K562 (cell line): Measurements from ENCODE around the gene IL11. TPM values are rescaled to one million over a fixed set of nuclear protein-coding genes. Genes with fewer than 3 reads are reported as not detected.

ENCODE experiments used
- ATAC-seq: fragments of 200-7000 bp; cut with Tn5 transposase; 3 replicates; pipeline ENCODE4 v1.9.1; 2020; ENCODE audit warnings: moderate library complexity
- BruUV-seq: library from RNA; stranded (reverse); fragments of 400-500 nt; replicated peaks from 2 replicates; lab custom pipeline; 2021; lab: Mats Ljungman, UMichigan
- CTCF ChIA-PET: fragments of 300-600 bp; formaldehyde crosslinking; extraction: SDS; loops from one replicate; lab custom pipeline; 2021; ENCODE audit warnings: low intra/inter-chr PET ratio; lab: Yijun Ruan, JAX
- POLR2A ChIA-PET: fragments of 300-600, 350-650 bp; sonication (Branson Sonifier 250); formaldehyde crosslinking; extraction: SDS; loops from one replicate; lab custom pipeline; 2021; ENCODE audit warnings: antibody characterized with exemption, inconsistent platforms; lab: Yijun Ruan, JAX
- DNase-seq, 4 experiments: peaks; one replicate each; pipeline versions ENCODE4 v3.0.0 to v3.0.0-alpha.2; 2011 to 2018; ENCODE audit warnings: low spot score in 3 of 4, mixed read lengths in 3 of 4; ENCODE audit errors: extremely low read depth in 1 of 4
- FAIRE-seq: peaks from 2 replicates; lab custom pipeline; 2011; peaks lifted over from hg19 to GRCh38; lab: Jason Lieb, UNC
- H2AFZ ChIP-seq: 2 replicates; pipeline ENCODE4 v1.6.0; 2011; ENCODE audit warnings: low read depth, low read length, control low read depth, inconsistent platforms
- H3K27ac ChIP-seq: fragments of 200-600 bp; 3 replicates; pipeline ENCODE4 v1.8.0; 2011; ENCODE audit warnings: low read depth, mild to moderate bottlenecking, control low read depth, inconsistent platforms, low read length, moderate library complexity, mixed read lengths; ENCODE audit errors: extremely low read depth
- H3K27me3 ChIP-seq, 2 experiments: fragments of 300-600 bp in 1 of 2; 2 replicates in 1 of 2; 3 replicates in 1 of 2; pipeline versions ENCODE4 v1.6.0 to v1.8.0; 2011; ENCODE audit warnings: inconsistent platforms in 2 of 2, low read length in 2 of 2, mild to moderate bottlenecking in 1 of 2, mixed read lengths in 1 of 2, moderate library complexity in 1 of 2; ENCODE audit not compliant: control insufficient read depth in 2 of 2, insufficient read depth in 2 of 2
- H3K36me3 ChIP-seq: fragments of 300-600 bp; 3 replicates; pipeline ENCODE4 v1.8.0; 2011; ENCODE audit warnings: mild to moderate bottlenecking, low read length, inconsistent platforms; ENCODE audit not compliant: control insufficient read depth, insufficient read depth
- H3K4me1 ChIP-seq, 2 experiments: fragments of 200-600 bp in 1 of 2; replicated peaks in 1 of 2; 2 replicates in 1 of 2; 3 replicates in 1 of 2; pipeline versions ENCODE4 v1.5.1 to v1.8.0; 2011; ENCODE audit warnings: inconsistent platforms in 2 of 2, low read length in 2 of 2, mild to moderate bottlenecking in 1 of 2, mixed read lengths in 1 of 2, moderate library complexity in 1 of 2; ENCODE audit not compliant: control insufficient read depth in 2 of 2, insufficient read depth in 2 of 2
- H3K4me2 ChIP-seq: 2 replicates; pipeline ENCODE4 v1.6.1; 2011; ENCODE audit warnings: low read length, control low read depth, inconsistent platforms, mixed read lengths; ENCODE audit not compliant: insufficient read depth
- H3K4me3 ChIP-seq: fragments of 200-600 bp; sonication (generic), shearing (Covaris generic); 2 replicates; pipeline ENCODE4 v1.5.1; 2016; ENCODE audit warnings: control low read depth, inconsistent platforms
- H3K79me2 ChIP-seq: fragments of 200-600 bp; 3 replicates; pipeline ENCODE4 v1.8.0; 2011; ENCODE audit warnings: low read length, inconsistent platforms; ENCODE audit not compliant: control insufficient read depth, insufficient read depth
- H3K9ac ChIP-seq, 2 experiments: 2 replicates each; pipeline versions ENCODE4 v1.6.0 to v1.6.1; 2011; ENCODE audit warnings: low read depth in 2 of 2, low read length in 2 of 2, control low read depth in 1 of 2, inconsistent platforms in 1 of 2, mild to moderate bottlenecking in 1 of 2, mixed read lengths in 1 of 2; ENCODE audit not compliant: insufficient read depth in 1 of 2
- H3K9me1 ChIP-seq: one replicate; pipeline ENCODE4 v1.6.0; 2011; ENCODE audit warnings: inconsistent platforms, mild to moderate bottlenecking, low read length, moderate library complexity; ENCODE audit not compliant: control insufficient read depth, insufficient read depth
- H3K9me3 ChIP-seq: replicated peaks from 2 replicates; pipeline ENCODE4 v1.5.1; 2011; ENCODE audit warnings: low read depth, low read length, inconsistent platforms; ENCODE audit not compliant: control insufficient read depth, insufficient read depth
- H4K20me1 ChIP-seq: replicated peaks from 2 replicates; pipeline ENCODE4 v1.6.1; 2011; ENCODE audit warnings: low read length, inconsistent platforms, mixed read lengths; ENCODE audit not compliant: control insufficient read depth, insufficient read depth
- GMEB1 ChIP-seq: fragments of 250-450 bp; sonication (Bioruptor Pico); IDR thresholded peaks from 2 replicates; pipeline ENCODE4 v1.4.0; 2020; ENCODE audit warnings: mild to moderate bottlenecking
- HEY1 ChIP-seq: fragments of 250-450 bp; sonication (Bioruptor Pico); IDR thresholded peaks from 2 replicates; pipeline ENCODE4 v1.5.0; 2020; ENCODE audit warnings: mild to moderate bottlenecking, moderate library complexity, borderline replicate concordance
- NFIX ChIP-seq: fragments of 250-450 bp; sonication (Bioruptor Pico); IDR thresholded peaks from 2 replicates; pipeline ENCODE4 v1.4.0; 2020; ENCODE audit warnings: low read depth, mild to moderate bottlenecking, moderate library complexity
- ZNF318 ChIP-seq, 2 experiments: fragments of 450-650 bp; IDR thresholded peaks; 2 replicates each; pipeline ENCODE4 v1.6.1; 2016; ENCODE audit warnings: mild to moderate bottlenecking in 2 of 2, borderline replicate concordance in 1 of 2, low read depth in 1 of 2, moderate library complexity in 1 of 2
- ZNF512 ChIP-seq: IDR thresholded peaks from 2 replicates; pipeline ENCODE4 v1.6.1; 2016; ENCODE audit warnings: missing genetic modification characterization, missing compliant biosample characterization
- ZNF655 ChIP-seq: fragments of 250-450 bp; sonication (Bioruptor Pico); IDR thresholded peaks from 2 replicates; pipeline ENCODE4 v1.5.0; 2021
- ZNF695 ChIP-seq: fragments of 450-650 bp; formaldehyde crosslinking; IDR thresholded peaks from 2 replicates; pipeline ENCODE4 v1.4.0; 2020; ENCODE audit warnings: mild to moderate bottlenecking, moderate library complexity
- WGBS: fragments of 100-300 bp; shearing (Covaris generic); methylation state at CpG from one replicate; pipeline ENCODE4 v1.1.6; 2016; ENCODE audit warnings: low coverage, mixed read lengths; ENCODE audit not compliant: insufficient coverage; ENCODE audit errors: missing lambda C conversion rate; 5-methylcytosine and 5-hydroxymethylcytosine counted together
- in situ Hi-C: fragments of 300-500 bp; cut with MboI; formaldehyde crosslinking; loops from 4 replicates; pipeline ENCODE4 v1.15.0; 2018; ENCODE audit warnings: inconsistent platforms, mixed read lengths
- intact Hi-C: fragments of 100-400 bp; cut with micrococcal nuclease; formaldehyde crosslinking; loops from 2 replicates; pipeline ENCODE4 v1.14.2; 2022
- polyA plus RNA-seq, 8 experiments: library from polyadenylated mRNA; depleted of rRNA in 4 of 8; stranded (reverse) in 5 of 8; unstranded in 3 of 8; fragments of >200 nt; fragmentation: Nextera tagmentation in 2 of 8; fragmentation: Illumina TruSeq in 1 of 8; extraction: Ambion mirVana in 2 of 8; extraction: Trizol in 1 of 8; gene quantifications; 2 replicates each; pipeline versions ENCODE4 v1.2.1 to v1.2.3, GENCODE V29; 2011 to 2014; ENCODE audit warnings: inconsistent platforms in 1 of 8, missing spikeins in 1 of 8
- total RNA-seq, 7 experiments: library from RNA; depleted of rRNA in 6 of 7; stranded (reverse); fragments of >200 nt in 6 of 7; fragmentation: Illumina TruSeq in 2 of 7; extraction: Trizol in 2 of 7; gene quantifications; 2 replicates each; pipeline versions ENCODE4 v1.2.1 to v1.2.3, GENCODE V29; 2011 to 2021; ENCODE audit warnings: low replicate concordance in 1 of 7

The IL11 gene
- total and polyA plus RNA-seq, 9 of the 15 experiments (the other 6 are each of a cell fraction or from before 2014, with no cell fraction given) = 0.04 to 0.42 (median 0.06) TPM; not detected in 6

- no peak for ATAC-seq
- no peak overlapping the region for H3K27ac ChIP-seq
- no peak for FAIRE-seq
- 0 out of 2 replicates have a peak, but pooled peaks cover 3% of the 10 kb centered on the region for H4K20me1 ChIP-seq
- 41% methylated on average over 7 of the region's 8 CpGs for WGBS
- no peak overlapping the region for H3K9ac ChIP-seq
- peaks cover 0 to 57% of the 10 kb centered on the region in 2 experiments; a peak in 3 of 5 replicates for H3K4me1 ChIP-seq
- intact Hi-C loops = no loop called here
- no peak for DNase-seq
- H3K4me3 ChIP-seq = no peak overlapping the region
- POLR2A ChIA-PET = interaction anchor here (0.6 kb wide), 1 partner anchor 27 kb away, joined by 3 read pairs; no protein-coding TSS in a partner anchor
- no peak overlapping the region for H3K4me2 ChIP-seq
- BruUV-seq = no TSS peak
- H3K9me1 ChIP-seq = no peaks in the 10 kb centered on the region
- CTCF ChIA-PET = interaction anchor here (1.2 kb wide), 1 partner anchor 8 kb away, joined by 5 read pairs; no protein-coding TSS in a partner anchor
- peaks cover 4% of the 10 kb centered on the region in 2 experiments; a peak in 2 of 5 replicates for H3K27me3 ChIP-seq
- H3K79me2 ChIP-seq = no peaks in the 10 kb centered on the region
- in situ Hi-C loops = no loop called here
- no peaks in the 10 kb centered on the region for H3K36me3 ChIP-seq
- H3K9me3 ChIP-seq = no peaks in the 10 kb centered on the region
- H2AFZ ChIP-seq = no peak overlapping the region
- no peak for TF ChIP-seq GMEB1 (CRISPR knock-in tag)
- TF ChIP-seq ZNF655 = no peak
- TF ChIP-seq ZNF512 (tag) = no peak
- TF ChIP-seq ZNF695 = no peak
- no peak for TF ChIP-seq NFIX (CRISPR knock-in tag)
- TF ChIP-seq HEY1 (CRISPR knock-in tag) = no peak
- no peak for TF ChIP-seq ZNF318 (IDR thresholded peaks at IDR 0.05; ENCODE audit: borderline replicate concordance in 1 of 2, low read depth in 1 of 2)
Measured at GRCh38 chr19:55365245-55365644, 5.0 kb downstream of the IL11 start.
